KMS-11 (cell line): Measurements from ENCODE around the gene AMOT.

ENCODE experiments used
- H2AFZ ChIP-seq: fragments of 200-600 bp; sonication (generic); 2 replicates; pipeline ENCODE4 v1.6.1; 2016; ENCODE audit warnings: antibody characterized with exemption, mixed run types, low read depth
- H3K27ac ChIP-seq: fragments of 200-600 bp; sonication (generic); 2 replicates; pipeline ENCODE4 v1.6.1; 2016; ENCODE audit warnings: mild to moderate bottlenecking, mixed run types
- H3K27me3 ChIP-seq: fragments of 200-600 bp; sonication (generic); 2 replicates; pipeline ENCODE4 v1.6.1; 2017; ENCODE audit warnings: mild to moderate bottlenecking, low read depth, mixed run types, moderate library complexity; ENCODE audit not compliant: insufficient read depth
- H3K36me3 ChIP-seq: fragments of 200-600 bp; sonication (generic); 2 replicates; pipeline ENCODE4 v1.6.1; 2017; ENCODE audit warnings: mild to moderate bottlenecking, mixed run types; ENCODE audit not compliant: insufficient read depth
- H3K4me1 ChIP-seq: fragments of 200-600 bp; sonication (generic); 2 replicates; pipeline ENCODE4 v1.6.1; 2016; ENCODE audit warnings: mild to moderate bottlenecking, low read depth, mixed run types; ENCODE audit not compliant: poor library complexity, severe bottlenecking
- H3K4me2 ChIP-seq: fragments of 200-600 bp; sonication (generic); 2 replicates; pipeline ENCODE4 v1.7.0; 2016; ENCODE audit warnings: mild to moderate bottlenecking, mixed run types
- H3K4me3 ChIP-seq: fragments of 200-600 bp; sonication (generic); IDR thresholded peaks from 2 replicates; pipeline ENCODE4 v1.6.1; 2017; ENCODE audit warnings: low read depth, low read length, mixed read lengths; ENCODE audit not compliant: insufficient read depth
- H3K79me2 ChIP-seq: fragments of 200-600 bp; sonication (generic); 2 replicates; pipeline ENCODE4 v1.6.1; 2016; ENCODE audit warnings: low read depth, mixed run types; ENCODE audit not compliant: insufficient read depth
- H3K9ac ChIP-seq: fragments of 200-600 bp; sonication (generic); 2 replicates; pipeline ENCODE4 v1.6.1; 2016; ENCODE audit warnings: mild to moderate bottlenecking, mixed run types
- H4K20me1 ChIP-seq: fragments of 200-600 bp; sonication (generic); 2 replicates; pipeline ENCODE4 v1.6.1; 2016; ENCODE audit warnings: mild to moderate bottlenecking, mixed run types; ENCODE audit not compliant: insufficient read depth
- CTCF ChIP-seq: fragments of 200-600 bp; sonication (generic); conservative IDR thresholded peaks from 2 replicates; pipeline ENCODE4 v1.6.1; 2017; ENCODE audit warnings: low read depth, mild to moderate bottlenecking, antibody characterized with exemption, low read length, moderate library complexity, mixed read lengths

AMOT gene

GRCh38 chrX:112840382-112841113, at the start of gene AMOT:
TSS of gene AMOT (minus strand) at chrX:112840831. CDS start at chrX:112823126, 17,705 bp downstream.
- Histone ChIP-seq H3K9ac (no peak within 1 kb of the TSS), H3K27me3 (no peaks in the 10 kb centered on the region), H3K4me3 (no peak within 1 kb of the TSS), H3K4me2 (peak within 1 kb of the TSS; percentile 66; the same call in 1 of the 2 replicates), H3K36me3 (no peaks in the 10 kb centered on the region), H3K27ac (no peak within 1 kb of the TSS), H4K20me1 (no peaks in the 10 kb centered on the region), H3K4me1 (no peaks in the 10 kb centered on the region), H2AFZ (peak within 1 kb of the TSS; percentile 83), H3K79me2 (no peaks in the 10 kb centered on the region)
- no peak for TF ChIP-seq CTCF

- H3K9ac ChIP-seq = no peak overlapping the region
- H3K4me2 ChIP-seq = no peak overlapping the region
- no peak overlapping the region for H2AFZ ChIP-seq
- H3K4me1 ChIP-seq = no peaks in the 10 kb centered on the region
- no peak overlapping the region for H3K4me3 ChIP-seq
- H3K79me2 ChIP-seq = no peaks in the 10 kb centered on the region
- H3K36me3 ChIP-seq = no peaks in the 10 kb centered on the region
- TF ChIP-seq CTCF = no peak
- H3K27me3 ChIP-seq = no peaks in the 10 kb centered on the region
- no peaks in the 10 kb centered on the region for H4K20me1 ChIP-seq
- H3K27ac ChIP-seq = no peak overlapping the region
These were observed 48.8 kb upstream of the AMOT start for GRCh38 chrX:112889400-112889799.

- no peak overlapping the region for H3K4me2 ChIP-seq
These were observed 48.3 kb upstream of the AMOT start for GRCh38 chrX:112888916-112889315.

GRCh38 chrX:112877771-112878173, 37.1 kb upstream of the AMOT start:
- H3K4me2 ChIP-seq = peak overlapping the region; percentile 55
- no peaks in the 10 kb centered on the region for H4K20me1 ChIP-seq
- peak overlapping the region; percentile 14; the same call in 1 of the 2 replicates for H2AFZ ChIP-seq
- peak overlapping the region; percentile 46 for H3K27ac ChIP-seq
- TF ChIP-seq CTCF = no peak
- H3K36me3 ChIP-seq = no peaks in the 10 kb centered on the region
- no peak overlapping the region for H3K4me3 ChIP-seq
- no peak overlapping the region for H3K9ac ChIP-seq
- no peaks in the 10 kb centered on the region for H3K79me2 ChIP-seq
- peaks cover 30% of the 10 kb centered on the region for H3K4me1 ChIP-seq
- H3K27me3 ChIP-seq = no peaks in the 10 kb centered on the region

More at GRCh38 chrX:112888916-112889315, 48.3 kb upstream of the AMOT start:
- Histone ChIP-seq H3K9ac (no peak overlapping the region), H3K4me1 (no peaks in the 10 kb centered on the region), H3K4me3 (no peak overlapping the region), H3K79me2 (no peaks in the 10 kb centered on the region), H3K27ac (no peak overlapping the region), H4K20me1 (no peaks in the 10 kb centered on the region), H3K27me3 (no peaks in the 10 kb centered on the region), H3K36me3 (no peaks in the 10 kb centered on the region), H2AFZ (no peak overlapping the region)
- no peak for TF ChIP-seq CTCF
